HL-60 (cell line): ENCODE data around the gene ASIC1.
A peak's percentile ranks its signal among the peaks of the same experiment; 100 is the strongest.

ENCODE experiments used
- CTCF ChIP-seq: IDR thresholded peaks from one replicate; pipeline ENCODE4 v1.5.1; 2011; ENCODE audit warnings: low read length, control low read depth, inconsistent platforms; ENCODE audit not compliant: insufficient read depth
- GABPA ChIP-seq: IDR thresholded peaks from 2 replicates; pipeline ENCODE4 v1.6.1; 2012; ENCODE audit warnings: low read depth
- POLR2AphosphoS5 ChIP-seq: IDR thresholded peaks from 2 replicates; pipeline ENCODE4 v1.6.1; 2012; ENCODE audit warnings: low read depth
- REST ChIP-seq: IDR thresholded peaks from 2 replicates; pipeline ENCODE4 v1.6.1; 2012; ENCODE audit warnings: low read depth; ENCODE audit not compliant: insufficient replicate concordance
- SPI1 ChIP-seq: IDR thresholded peaks from 2 replicates; pipeline ENCODE4 v1.6.1; 2012; ENCODE audit warnings: low read depth, mild to moderate bottlenecking, borderline replicate concordance

- peak; percentile 82 for TF ChIP-seq CTCF
- no peak for TF ChIP-seq POLR2AphosphoS5
- TF ChIP-seq GABPA, result no peak
- TF ChIP-seq REST, result no peak
- TF ChIP-seq SPI1, result no peak
These were observed 18.1 kb upstream of the ASIC1 start for GRCh38 chr12:50039151-50039835.
